ENCODE data around the gene CUBN. TPM values are rescaled to one million over a fixed set of nuclear protein-coding genes. Genes with fewer than 3 reads are reported as not detected.

The CUBN gene
- total and polyA plus RNA-seq, 9 of the 15 experiments (the other 6 are each of a cell fraction or from before 2014, with no cell fraction given), result 0.04 to 0.33 (median 0.09) TPM

DNA sequence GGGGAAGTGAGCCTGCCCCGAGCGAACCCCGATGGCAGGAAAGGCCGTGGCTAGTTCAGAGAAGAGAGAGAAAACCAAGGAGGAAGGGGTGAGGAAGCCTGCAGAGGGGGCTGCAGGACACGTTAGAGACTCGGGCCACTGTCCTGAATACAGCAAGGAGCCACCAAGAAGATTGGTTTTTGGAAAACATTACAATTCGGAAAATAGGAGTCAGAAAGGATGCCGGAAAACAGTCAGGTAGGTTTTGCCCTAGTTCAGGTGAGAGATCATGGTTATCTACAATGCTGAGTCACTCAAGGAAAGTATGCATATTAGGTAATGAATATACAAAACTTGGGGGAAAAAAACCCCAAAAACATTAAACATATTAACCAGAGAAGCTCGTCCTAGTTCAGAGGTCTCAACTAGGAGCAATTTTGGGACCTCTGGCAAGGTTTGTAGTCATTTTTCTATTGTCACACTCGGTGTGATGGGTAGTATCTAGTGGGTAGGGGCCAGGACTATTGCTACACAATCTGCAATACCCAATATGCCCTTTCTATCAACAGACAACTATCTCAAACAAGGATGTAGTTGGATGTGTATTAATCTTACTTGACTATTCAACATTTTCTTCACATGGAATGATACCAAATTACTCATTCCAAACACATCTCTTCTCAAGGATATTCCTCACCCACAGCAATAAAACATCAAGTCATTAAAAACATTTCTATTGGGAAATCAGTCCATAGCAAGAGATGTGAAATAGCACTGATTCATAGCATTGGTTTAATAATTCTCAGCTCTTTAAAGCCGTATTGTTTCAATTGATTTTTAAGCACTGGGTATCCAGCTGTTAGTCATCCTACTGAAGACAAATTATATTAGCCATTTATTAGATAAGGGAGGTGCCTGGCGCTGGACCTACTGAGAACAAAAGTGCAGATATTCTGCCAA lies 238.0 kb downstream of the CUBN start (continued):
- TF ChIP-seq, protein P1, sequence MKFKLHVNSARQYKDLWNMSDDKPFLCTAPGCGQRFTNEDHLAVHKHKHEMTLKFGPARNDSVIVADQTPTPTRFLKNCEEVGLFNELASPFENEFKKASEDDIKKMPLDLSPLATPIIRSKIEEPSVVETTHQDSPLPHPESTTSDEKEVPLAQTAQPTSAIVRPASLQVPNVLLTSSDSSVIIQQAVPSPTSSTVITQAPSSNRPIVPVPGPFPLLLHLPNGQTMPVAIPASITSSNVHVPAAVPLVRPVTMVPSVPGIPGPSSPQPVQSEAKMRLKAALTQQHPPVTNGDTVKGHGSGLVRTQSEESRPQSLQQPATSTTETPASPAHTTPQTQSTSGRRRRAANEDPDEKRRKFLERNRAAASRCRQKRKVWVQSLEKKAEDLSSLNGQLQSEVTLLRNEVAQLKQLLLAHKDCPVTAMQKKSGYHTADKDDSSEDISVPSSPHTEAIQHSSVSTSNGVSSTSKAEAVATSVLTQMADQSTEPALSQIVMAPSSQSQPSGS (CRISPR knock-in tag; IDR thresholded peaks at IDR 0.05), result no peak
- TF ChIP-seq RFX5 (IDR thresholded peaks at IDR 0.05; ENCODE audit: low read depth, low read length), result 0 out of 2 replicates have a peak, but pooled peaks have one; percentile 30
- peak; percentile 87; the same call in 1 of the 2 replicates for TF ChIP-seq ESRRB (CRISPR knock-in tag; IDR thresholded peaks at IDR 0.05; ENCODE audit: borderline replicate concordance)
- no peak for TF ChIP-seq NR2F6 (CRISPR knock-in tag; IDR thresholded peaks at IDR 0.05)
- TF ChIP-seq HNRNPL (IDR thresholded peaks at IDR 0.05; ENCODE audit: low read depth, low read length), result peak; percentile 89
- no peak for TF ChIP-seq SREBF2 (CRISPR knock-in tag; IDR thresholded peaks at IDR 0.05)
- peak; percentile 75; the same call in 1 of the 2 replicates for TF ChIP-seq MAFK (IDR thresholded peaks at IDR 0.05; ENCODE audit: low read length)
- TF ChIP-seq, protein P2, sequence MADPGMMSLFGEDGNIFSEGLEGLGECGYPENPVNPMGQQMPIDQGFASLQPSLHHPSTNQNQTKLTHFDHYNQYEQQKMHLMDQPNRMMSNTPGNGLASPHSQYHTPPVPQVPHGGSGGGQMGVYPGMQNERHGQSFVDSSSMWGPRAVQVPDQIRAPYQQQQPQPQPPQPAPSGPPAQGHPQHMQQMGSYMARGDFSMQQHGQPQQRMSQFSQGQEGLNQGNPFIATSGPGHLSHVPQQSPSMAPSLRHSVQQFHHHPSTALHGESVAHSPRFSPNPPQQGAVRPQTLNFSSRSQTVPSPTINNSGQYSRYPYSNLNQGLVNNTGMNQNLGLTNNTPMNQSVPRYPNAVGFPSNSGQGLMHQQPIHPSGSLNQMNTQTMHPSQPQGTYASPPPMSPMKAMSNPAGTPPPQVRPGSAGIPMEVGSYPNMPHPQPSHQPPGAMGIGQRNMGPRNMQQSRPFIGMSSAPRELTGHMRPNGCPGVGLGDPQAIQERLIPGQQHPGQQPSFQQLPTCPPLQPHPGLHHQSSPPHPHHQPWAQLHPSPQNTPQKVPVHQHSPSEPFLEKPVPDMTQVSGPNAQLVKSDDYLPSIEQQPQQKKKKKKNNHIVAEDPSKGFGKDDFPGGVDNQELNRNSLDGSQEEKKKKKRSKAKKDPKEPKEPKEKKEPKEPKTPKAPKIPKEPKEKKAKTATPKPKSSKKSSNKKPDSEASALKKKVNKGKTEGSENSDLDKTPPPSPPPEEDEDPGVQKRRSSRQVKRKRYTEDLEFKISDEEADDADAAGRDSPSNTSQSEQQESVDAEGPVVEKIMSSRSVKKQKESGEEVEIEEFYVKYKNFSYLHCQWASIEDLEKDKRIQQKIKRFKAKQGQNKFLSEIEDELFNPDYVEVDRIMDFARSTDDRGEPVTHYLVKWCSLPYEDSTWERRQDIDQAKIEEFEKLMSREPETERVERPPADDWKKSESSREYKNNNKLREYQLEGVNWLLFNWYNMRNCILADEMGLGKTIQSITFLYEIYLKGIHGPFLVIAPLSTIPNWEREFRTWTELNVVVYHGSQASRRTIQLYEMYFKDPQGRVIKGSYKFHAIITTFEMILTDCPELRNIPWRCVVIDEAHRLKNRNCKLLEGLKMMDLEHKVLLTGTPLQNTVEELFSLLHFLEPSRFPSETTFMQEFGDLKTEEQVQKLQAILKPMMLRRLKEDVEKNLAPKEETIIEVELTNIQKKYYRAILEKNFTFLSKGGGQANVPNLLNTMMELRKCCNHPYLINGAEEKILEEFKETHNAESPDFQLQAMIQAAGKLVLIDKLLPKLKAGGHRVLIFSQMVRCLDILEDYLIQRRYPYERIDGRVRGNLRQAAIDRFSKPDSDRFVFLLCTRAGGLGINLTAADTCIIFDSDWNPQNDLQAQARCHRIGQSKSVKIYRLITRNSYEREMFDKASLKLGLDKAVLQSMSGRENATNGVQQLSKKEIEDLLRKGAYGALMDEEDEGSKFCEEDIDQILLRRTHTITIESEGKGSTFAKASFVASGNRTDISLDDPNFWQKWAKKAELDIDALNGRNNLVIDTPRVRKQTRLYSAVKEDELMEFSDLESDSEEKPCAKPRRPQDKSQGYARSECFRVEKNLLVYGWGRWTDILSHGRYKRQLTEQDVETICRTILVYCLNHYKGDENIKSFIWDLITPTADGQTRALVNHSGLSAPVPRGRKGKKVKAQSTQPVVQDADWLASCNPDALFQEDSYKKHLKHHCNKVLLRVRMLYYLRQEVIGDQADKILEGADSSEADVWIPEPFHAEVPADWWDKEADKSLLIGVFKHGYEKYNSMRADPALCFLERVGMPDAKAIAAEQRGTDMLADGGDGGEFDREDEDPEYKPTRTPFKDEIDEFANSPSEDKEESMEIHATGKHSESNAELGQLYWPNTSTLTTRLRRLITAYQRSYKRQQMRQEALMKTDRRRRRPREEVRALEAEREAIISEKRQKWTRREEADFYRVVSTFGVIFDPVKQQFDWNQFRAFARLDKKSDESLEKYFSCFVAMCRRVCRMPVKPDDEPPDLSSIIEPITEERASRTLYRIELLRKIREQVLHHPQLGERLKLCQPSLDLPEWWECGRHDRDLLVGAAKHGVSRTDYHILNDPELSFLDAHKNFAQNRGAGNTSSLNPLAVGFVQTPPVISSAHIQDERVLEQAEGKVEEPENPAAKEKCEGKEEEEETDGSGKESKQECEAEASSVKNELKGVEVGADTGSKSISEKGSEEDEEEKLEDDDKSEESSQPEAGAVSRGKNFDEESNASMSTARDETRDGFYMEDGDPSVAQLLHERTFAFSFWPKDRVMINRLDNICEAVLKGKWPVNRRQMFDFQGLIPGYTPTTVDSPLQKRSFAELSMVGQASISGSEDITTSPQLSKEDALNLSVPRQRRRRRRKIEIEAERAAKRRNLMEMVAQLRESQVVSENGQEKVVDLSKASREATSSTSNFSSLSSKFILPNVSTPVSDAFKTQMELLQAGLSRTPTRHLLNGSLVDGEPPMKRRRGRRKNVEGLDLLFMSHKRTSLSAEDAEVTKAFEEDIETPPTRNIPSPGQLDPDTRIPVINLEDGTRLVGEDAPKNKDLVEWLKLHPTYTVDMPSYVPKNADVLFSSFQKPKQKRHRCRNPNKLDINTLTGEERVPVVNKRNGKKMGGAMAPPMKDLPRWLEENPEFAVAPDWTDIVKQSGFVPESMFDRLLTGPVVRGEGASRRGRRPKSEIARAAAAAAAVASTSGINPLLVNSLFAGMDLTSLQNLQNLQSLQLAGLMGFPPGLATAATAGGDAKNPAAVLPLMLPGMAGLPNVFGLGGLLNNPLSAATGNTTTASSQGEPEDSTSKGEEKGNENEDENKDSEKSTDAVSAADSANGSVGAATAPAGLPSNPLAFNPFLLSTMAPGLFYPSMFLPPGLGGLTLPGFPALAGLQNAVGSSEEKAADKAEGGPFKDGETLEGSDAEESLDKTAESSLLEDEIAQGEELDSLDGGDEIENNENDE (IDR thresholded peaks at IDR 0.05; ENCODE audit: low read depth, low read length), result no peak
- no peak for TF ChIP-seq CHD1 (IDR thresholded peaks at IDR 0.05; ENCODE audit: low read length)
- peak; percentile 88 for TF ChIP-seq CEBPB (tag; IDR thresholded peaks at IDR 0.05)
- no peak for TF ChIP-seq HEY1 (CRISPR knock-in tag; IDR thresholded peaks at IDR 0.05; ENCODE audit: borderline replicate concordance)
- TF ChIP-seq ZNF780A (CRISPR knock-in tag; IDR thresholded peaks at IDR 0.05), result no peak

All from K562 (cell line).